ENCODE measurements around the gene PTCD1.

The PTCD1 gene

DNA sequence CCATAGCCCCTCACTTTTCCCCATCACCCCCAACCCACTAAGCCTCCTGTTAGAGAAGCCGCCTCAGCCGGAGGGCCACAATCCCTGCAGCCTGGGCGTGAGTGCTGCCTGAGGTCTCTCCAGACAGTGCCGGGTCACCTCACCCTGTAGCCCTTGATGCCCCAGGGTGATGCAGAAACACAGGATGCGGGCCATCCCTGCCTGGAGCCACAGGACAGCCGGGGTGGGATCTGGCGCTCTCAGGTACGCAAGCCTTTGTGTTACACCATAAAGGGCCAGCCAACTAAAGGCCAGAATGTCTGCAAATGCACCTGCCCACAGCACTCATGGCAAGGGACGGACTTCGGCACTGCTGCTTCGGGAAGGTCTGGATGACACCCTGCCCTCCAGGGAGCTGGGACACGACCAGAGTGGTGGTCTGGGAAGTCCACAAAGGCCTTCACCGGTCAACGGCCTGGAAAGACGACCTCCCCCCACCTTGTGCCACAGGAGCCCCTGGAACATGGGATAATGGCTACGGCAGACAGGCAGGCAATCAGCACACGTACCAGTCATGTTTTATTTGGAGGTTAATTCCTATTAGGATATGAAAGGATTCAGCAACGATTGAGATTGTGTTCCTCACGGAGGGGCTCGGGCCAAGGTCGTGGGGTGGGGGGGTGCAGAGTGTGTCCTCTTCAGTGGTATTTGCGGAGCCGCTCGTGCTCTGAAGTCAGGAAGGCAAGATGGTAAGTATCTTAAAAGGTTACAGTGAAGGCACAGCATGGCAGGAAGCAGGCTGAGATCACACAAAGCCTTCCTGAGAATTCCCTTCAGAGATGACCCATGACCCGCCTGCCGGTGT is 19.3 kb upstream of the PTCD1 start:
- TF ChIP-seq, protein P1, sequence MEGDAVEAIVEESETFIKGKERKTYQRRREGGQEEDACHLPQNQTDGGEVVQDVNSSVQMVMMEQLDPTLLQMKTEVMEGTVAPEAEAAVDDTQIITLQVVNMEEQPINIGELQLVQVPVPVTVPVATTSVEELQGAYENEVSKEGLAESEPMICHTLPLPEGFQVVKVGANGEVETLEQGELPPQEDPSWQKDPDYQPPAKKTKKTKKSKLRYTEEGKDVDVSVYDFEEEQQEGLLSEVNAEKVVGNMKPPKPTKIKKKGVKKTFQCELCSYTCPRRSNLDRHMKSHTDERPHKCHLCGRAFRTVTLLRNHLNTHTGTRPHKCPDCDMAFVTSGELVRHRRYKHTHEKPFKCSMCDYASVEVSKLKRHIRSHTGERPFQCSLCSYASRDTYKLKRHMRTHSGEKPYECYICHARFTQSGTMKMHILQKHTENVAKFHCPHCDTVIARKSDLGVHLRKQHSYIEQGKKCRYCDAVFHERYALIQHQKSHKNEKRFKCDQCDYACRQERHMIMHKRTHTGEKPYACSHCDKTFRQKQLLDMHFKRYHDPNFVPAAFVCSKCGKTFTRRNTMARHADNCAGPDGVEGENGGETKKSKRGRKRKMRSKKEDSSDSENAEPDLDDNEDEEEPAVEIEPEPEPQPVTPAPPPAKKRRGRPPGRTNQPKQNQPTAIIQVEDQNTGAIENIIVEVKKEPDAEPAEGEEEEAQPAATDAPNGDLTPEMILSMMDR (IDR thresholded peaks at IDR 0.05; ENCODE audit: borderline replicate concordance, insufficient read depth, low read depth, low read length): no peak
- H3K4me3 ChIP-seq (ENCODE audit: low read depth, low read length): no peak overlapping the region

DNA sequence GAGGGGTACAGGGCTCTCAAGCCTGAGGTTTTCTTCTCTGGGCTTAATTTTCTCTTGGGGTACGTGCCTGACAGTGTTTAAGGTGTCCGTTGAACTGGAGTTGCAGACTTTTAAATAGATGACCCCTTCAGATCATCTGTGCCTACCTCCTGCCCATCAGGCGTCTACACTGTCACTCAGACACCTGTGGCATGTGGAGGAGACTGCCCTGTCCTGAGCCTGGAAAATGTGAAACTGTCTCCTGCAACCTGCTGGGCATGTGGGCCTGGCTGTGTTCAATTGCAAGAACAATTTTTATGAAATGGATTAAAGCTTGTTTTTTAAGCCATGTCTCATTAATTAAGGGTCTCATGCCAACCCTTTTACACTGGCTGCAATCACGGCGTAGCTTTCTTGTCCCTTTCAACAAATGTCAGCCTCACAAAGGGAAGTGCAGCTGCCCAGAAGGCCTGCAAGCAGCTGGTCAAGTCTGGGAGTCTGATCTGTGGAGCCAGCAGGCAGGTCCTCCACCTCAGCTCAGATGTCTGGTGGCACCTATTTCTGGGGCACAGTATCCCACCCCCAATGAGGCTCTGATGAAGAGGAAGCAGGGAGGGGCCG is 18.6 kb upstream of the PTCD1 start:
- TF ChIP-seq, protein P1 (IDR thresholded peaks at IDR 0.05; ENCODE audit: borderline replicate concordance, insufficient read depth, low read depth, low read length): no peak
- no peak overlapping the region for H3K4me3 ChIP-seq (ENCODE audit: low read depth, low read length)

DNA sequence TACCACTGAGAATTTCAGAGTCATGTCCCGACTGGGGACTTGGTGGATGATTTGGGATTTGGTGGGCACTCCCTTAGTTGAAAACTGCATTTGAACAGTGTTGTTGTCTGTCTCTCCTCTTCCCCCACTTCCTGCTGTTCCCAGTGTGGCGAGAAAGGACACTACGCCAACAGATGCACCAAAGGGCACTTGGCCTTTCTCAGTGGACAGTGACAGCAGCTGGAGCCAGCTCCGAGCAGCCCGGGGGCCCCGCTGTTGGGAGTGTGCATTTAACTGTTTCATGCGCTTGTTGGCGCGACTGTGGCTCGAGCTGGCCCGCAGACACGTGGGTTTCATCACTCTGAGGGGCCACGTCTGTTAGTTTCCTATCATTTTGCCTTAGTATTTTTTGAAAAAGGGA is 17.7 kb upstream of the PTCD1 start:
- TF ChIP-seq, protein P1 (IDR thresholded peaks at IDR 0.05; ENCODE audit: borderline replicate concordance, insufficient read depth, low read depth, low read length): no peak
- H3K4me3 ChIP-seq (ENCODE audit: low read depth, low read length): no peak overlapping the region

DNA sequence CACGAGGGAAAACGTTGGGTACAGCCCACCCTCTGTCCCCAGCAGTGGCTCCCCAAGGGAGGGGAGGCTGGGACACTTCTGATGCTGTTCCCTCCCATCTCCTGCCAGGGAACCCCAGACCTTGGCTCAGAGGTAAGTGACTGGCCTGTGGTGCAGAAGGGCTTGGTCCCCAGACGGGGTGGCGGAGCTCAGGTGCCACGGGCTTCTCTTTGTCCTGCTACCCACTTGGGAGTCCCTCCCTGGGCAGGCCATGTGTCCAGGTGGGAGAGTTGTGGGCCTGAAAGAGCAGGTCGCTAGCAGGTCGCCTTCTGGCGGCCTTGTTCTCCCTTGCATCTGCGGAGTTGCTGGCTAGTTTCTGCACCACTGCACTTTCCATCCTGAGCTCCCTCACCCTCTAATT is 17.3 kb upstream of the PTCD1 start:
- TF ChIP-seq, protein P1 (IDR thresholded peaks at IDR 0.05; ENCODE audit: borderline replicate concordance, insufficient read depth, low read depth, low read length): no peak
- H3K4me3 ChIP-seq (ENCODE audit: low read depth, low read length): no peak overlapping the region

DNA sequence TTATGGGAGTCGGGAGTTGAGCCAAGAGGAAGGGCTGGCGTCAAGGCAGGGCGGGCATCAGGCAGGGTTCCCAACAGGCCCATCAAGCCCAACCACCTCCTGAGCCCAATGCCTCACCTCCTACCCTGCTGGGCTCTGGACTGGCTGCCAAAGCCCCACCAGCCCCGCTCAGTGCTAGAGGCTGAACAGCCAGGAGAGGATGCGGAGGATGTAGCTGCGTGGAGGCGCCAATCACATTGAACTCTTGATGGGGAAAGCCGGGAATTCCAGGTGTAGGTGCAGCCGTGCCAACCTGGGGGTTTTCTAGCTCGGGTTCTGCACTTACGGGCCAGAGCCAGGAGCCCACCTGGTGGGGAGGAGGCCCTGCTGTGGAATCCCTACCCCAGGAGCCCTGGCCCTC is 14.5 kb upstream of the PTCD1 start:
- H3K4me3 ChIP-seq (ENCODE audit: low read depth, low read length): no peak overlapping the region
- TF ChIP-seq, protein P1 (IDR thresholded peaks at IDR 0.05; ENCODE audit: borderline replicate concordance, insufficient read depth, low read depth, low read length): no peak

DNA sequence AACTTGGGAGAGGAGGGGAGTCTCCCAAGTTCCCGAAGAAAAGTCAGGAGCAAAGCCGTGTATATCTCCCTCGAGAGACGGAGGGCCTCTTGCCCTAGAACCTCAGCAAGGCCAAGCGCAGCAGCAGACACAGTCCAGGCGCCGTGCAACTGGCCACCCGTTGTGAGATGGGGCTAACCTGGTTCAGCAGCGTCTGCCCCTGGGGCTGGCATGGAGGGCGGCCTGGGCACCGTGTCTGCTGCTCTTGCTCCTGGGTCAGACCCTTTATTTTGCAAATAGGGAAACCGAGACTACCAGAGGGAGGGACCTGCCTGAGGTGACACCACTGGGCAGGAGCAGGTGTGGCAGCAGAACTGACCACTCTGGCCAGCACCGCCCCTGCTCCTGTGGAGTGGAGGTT is 13.9 kb upstream of the PTCD1 start:
- TF ChIP-seq, protein P1 (IDR thresholded peaks at IDR 0.05; ENCODE audit: borderline replicate concordance, insufficient read depth, low read depth, low read length): no peak
- H3K4me3 ChIP-seq (ENCODE audit: low read depth, low read length): no peak overlapping the region

DNA sequence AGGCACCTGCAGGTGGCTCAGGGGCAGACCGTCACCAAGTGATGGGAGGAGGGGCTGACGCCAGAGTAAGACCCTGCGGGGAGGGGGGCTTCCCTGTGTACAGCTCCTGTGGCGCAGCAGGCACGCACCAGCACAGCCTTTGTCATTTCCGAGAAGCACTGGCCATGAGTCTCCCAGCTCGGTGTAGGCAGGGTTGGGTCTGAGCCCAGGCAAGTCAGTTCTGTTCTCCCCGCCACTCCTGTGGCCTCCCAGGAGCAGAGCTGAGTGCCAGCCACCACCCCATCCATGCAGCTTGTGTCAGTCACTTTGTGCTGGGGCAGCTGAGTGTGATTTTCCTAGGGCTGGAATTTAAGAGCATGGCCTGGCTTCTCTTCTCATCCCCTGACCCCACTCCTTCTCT is 13.3 kb upstream of the PTCD1 start:
- TF ChIP-seq, protein P1 (IDR thresholded peaks at IDR 0.05; ENCODE audit: borderline replicate concordance, insufficient read depth, low read depth, low read length): no peak
- H3K4me3 ChIP-seq (ENCODE audit: low read depth, low read length): no peak overlapping the region
